GM19035 (cell line): Measurements from ENCODE around the gene KIF11.

Experiments
- ATAC-seq: cut with Tn5 transposase; IDR thresholded peaks from one replicate; pipeline ENCODE4 v1.9.1; 2021; ENCODE audit not compliant: unreplicated experiment

Gene KIF11

GRCh38 chr10:92699518-92700381 lies 106.8 kb downstream of the KIF11 start:
- ATAC-seq = no peak

- ATAC-seq = no peak
Observed at GRCh38 chr10:92702301-92702916, 109.5 kb downstream of the KIF11 start.
